ENCODE data around the gene CALCA.

DNA sequence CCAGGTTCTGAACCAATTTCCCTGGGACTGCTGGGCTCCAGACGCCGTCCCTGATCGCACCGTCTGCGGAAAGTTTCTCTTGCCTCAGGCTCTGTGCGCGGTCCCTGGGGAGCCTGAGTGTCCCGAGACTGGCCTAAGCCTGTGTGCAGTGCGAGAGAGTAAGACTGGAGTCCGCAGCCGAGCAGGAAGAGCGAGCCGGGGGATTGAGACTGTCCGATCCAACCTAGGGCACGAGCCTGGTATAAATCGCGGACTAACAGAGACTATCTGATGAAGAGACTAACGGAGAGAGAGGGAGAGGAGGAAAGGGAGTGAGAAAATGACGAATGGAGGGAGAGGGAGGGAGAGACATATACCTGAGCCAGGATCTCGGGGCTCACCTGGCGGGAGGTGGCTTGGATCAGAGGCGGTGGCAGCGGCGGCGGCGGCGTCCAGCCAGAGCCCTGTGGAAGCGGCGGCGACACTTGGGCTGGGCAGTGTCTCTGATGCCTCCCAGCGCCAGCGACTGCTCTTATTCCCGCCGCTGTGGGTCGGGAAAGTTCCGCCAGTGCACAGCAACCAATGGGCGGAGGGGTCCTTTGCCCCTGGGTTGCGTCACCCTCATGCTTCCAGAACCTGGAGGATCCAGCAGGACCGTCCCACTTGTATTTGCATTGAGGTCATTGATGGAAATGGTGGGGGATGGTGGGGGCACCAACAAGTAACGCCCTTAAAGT, at the start of gene CALCA:
- TF ChIP-seq CTCF (IDR thresholded peaks at IDR 0.05; ENCODE audit: insufficient read depth, low read length, poor library complexity, severe bottlenecking) (no peak), EZH2phosphoT487 (conservative IDR thresholded peaks at IDR 0.05; ENCODE audit: low read length) (no peak)
